ENCODE data around the gene HJV.
"Not testable (repeated sequence)": the region's sequence is repeated elsewhere in the genome, so short reads cannot be mapped to it uniquely, and the experiment has no call there.

HJV gene

DNA sequence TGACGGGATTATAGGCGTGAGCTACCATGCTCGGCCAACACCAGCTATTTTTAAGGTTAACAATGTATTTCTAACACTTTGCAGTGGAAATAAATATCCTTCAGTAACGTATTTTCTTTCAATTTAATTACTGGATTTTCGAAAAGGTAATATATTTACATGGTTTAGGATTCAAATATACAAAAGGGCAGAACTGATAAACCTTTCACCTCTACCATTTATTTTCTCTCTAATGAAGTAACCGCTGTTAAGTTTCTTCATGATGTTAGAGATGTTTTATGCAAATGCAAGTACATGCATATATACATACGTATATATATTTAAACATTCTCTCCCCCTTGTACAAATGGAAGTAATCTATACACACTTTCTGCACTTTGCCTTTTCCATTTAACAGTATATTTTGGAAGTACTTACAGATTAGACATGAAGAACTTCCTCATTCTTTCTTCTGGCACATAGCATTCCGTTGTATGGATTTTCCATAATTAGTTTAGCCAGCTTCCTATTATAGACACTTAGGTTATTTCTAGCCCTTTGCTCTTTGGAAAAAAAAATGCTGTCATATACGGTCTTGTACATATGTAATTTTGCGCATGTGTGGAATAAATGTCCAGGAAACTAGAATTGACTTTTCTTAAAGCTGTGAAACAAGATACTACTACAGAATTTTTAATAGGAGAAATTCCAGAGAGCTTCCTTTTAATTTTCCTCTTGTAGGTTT, 14.9 kb upstream of the HJV start:
- H3K27me3 Mint-ChIP-seq = peaks cover 13% of the 10 kb centered on the region
- no peak for DNase-seq (ENCODE audit: low spot score in 2 of 2)

DNA sequence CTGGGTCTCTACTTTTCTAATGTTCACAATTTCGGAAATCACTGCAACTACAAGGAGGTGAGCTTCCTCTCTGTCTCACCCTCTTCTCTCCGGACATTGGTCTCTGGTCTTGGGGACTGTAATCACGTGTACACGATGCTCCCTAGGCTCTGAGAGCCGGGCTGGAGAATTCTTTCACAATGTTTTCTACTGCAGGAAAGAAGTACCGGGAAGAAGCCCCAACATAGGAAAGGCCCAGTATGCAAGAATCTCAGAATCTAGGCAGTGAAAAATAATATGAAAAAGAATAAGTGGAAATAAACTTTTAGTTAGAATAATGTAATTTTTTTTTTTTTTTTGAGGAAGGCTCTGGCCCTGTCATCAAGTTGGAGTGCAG, 13.5 kb upstream of the HJV start:
- peaks cover 18% of the 10 kb centered on the region for H3K27me3 Mint-ChIP-seq
- peaks cover 38% of the 10 kb centered on the region for H3K4me1 Mint-ChIP-seq
- H3K9me3 Mint-ChIP-seq = no peaks in the 10 kb centered on the region
- no peak for DNase-seq (ENCODE audit: low spot score in 2 of 2)
- ATAC-seq (replicated peaks; ENCODE audit: extremely low read depth, poor library complexity, severe bottlenecking) = no peak
- peak overlapping the region; percentile 98 for H3K4me3 Mint-ChIP-seq
- peaks cover 52% of the 10 kb centered on the region for H3K36me3 Mint-ChIP-seq (ENCODE audit: insufficient read depth)
- peak overlapping the region; percentile 100 for H3K27ac Mint-ChIP-seq (ENCODE audit: low read depth)

More for the DNA sequence above, 14.9 kb upstream of the HJV start:
- Mint-ChIP-seq H3K9me3 (no peaks in the 10 kb centered on the region), H3K4me1 (peaks cover 43% of the 10 kb centered on the region), H3K4me3 (peak overlapping the region; percentile 98), H3K27ac (ENCODE audit: low read depth) (peak overlapping the region; percentile 100), H3K36me3 (ENCODE audit: insufficient read depth) (peaks cover 56% of the 10 kb centered on the region)
- ATAC-seq (replicated peaks; ENCODE audit: extremely low read depth, poor library complexity, severe bottlenecking) = no peak

DNA sequence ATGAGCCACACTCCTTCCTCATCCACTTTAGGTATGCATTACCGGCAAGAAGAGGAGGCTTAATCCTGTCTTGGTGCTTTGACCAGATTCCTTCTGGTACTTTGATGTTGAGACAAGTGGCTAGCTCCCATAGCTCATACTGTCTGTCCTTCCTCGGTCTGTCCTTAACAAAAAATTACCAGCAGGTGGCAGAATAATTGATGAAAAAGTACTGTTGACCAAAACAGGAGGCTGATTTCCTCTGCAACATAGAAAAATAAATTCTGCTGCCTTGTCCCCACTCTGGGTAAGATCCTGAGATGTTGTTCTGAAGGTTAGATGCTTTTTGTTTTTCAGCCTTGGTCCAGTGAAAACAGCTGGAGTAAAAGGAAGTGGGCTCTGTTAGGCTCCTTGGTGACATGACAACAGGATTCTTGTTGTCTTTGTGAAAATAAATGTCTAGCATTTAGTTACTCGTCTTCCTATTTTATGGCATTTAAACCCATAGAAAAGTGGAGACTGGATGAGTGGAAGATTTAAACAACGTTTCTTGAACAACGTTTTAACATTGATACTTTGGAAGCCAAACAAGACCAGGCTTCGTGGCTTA, 11.2 kb upstream of the HJV start:
- H3K4me1 Mint-ChIP-seq = peaks cover 28% of the 10 kb centered on the region
- no peak for DNase-seq (ENCODE audit: low spot score in 2 of 2)

DNA sequence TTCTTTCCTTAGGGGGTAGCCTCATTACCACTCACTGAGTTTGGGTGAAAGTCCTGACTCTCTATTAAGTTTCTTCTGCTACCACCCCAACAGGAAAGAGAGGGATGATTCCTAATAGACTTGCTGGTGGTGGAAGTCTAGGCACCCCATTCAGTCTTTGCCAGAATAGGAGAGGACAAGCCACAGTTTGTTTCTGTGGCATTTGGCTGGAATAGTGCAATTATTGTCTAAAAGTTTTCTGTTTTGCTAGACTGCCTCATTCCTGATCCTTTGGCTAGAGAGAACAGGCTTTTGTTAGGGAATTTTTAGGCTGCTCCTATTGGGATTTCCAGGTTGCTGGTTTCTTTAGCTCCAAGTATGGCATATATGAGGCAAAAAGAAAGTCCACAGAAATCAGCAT, 9.9 kb upstream of the HJV start:
- ATAC-seq (replicated peaks; ENCODE audit: extremely low read depth, poor library complexity, severe bottlenecking) = no peak
- Mint-ChIP-seq H3K4me1 (peaks cover 16% of the 10 kb centered on the region), H3K9me3 (no peaks in the 10 kb centered on the region), H3K27ac (ENCODE audit: low read depth) (no peak overlapping the region), H3K4me3 (no peak overlapping the region), H3K27me3 (peaks cover 17% of the 10 kb centered on the region), H3K36me3 (ENCODE audit: insufficient read depth) (peaks cover 19% of the 10 kb centered on the region)
- DNase-seq (ENCODE audit: low spot score in 2 of 2) = no peak

More for the DNA sequence above, 11.2 kb upstream of the HJV start:
- Mint-ChIP-seq H3K9me3 (no peaks in the 10 kb centered on the region), H3K27ac (ENCODE audit: low read depth) (no peak overlapping the region), H3K36me3 (ENCODE audit: insufficient read depth) (peaks cover 32% of the 10 kb centered on the region), H3K27me3 (peaks cover 19% of the 10 kb centered on the region), H3K4me3 (no peak overlapping the region)
- no peak for ATAC-seq (replicated peaks; ENCODE audit: extremely low read depth, poor library complexity, severe bottlenecking)

DNA sequence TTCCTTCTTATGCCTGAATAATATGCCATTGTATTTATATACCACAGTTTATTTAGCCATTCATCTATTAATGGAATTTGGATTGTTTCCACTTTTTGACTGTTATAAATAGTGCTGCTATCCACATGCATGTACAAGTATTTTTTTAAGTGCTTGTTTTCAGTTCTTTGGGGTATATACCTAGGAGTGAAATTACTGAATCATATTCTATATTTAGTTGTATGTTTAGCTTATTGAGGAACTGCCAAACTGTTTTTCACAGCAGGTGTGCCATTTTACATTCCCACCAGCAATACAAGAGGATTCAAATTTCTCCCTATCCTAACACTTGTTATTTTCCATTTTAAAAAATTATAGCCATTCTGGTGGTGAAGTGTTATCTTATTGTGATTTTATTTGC, 7.6 kb upstream of the HJV start:
- DNase-seq (ENCODE audit: low spot score in 2 of 2) (no peak), ATAC-seq (replicated peaks; ENCODE audit: extremely low read depth, poor library complexity, severe bottlenecking) (no peak)
- Mint-ChIP-seq H3K27me3 (peaks cover 38% of the 10 kb centered on the region), H3K36me3 (ENCODE audit: insufficient read depth) (peaks cover 2% of the 10 kb centered on the region), H3K4me3 (no peak overlapping the region), H3K27ac (ENCODE audit: low read depth) (no peak overlapping the region), H3K9me3 (no peaks in the 10 kb centered on the region), H3K4me1 (no peaks in the 10 kb centered on the region)

DNA sequence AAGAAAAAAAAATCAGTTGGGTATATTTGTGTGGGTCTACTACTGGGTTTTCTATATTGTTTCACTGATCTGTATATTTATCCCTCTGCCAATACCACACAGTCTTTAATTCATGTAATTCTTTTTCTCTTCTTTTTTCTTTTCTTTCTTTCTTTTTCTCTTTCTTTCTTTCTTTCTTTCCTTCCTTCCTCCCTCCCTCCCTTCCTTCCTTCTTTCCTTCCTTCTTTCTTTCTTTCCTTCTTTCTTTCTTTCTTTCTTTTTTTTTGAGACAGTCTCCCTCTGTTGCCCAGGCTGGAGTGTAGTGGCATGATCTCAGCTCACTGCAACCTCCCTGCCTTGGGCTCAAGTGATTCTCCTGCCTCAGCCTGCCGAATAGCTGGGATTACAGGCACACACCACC, 5.1 kb upstream of the HJV start:
- H3K4me3 Mint-ChIP-seq; H3K9me3 Mint-ChIP-seq; ATAC-seq (replicated peaks; ENCODE audit: extremely low read depth, poor library complexity, severe bottlenecking); H3K36me3 Mint-ChIP-seq (ENCODE audit: insufficient read depth); H3K27ac Mint-ChIP-seq (ENCODE audit: low read depth); H3K4me1 Mint-ChIP-seq; DNase-seq (ENCODE audit: low spot score in 2 of 2): not testable (repeated sequence)
- H3K27me3 Mint-ChIP-seq = peaks cover 48% of the 10 kb centered on the region

DNA sequence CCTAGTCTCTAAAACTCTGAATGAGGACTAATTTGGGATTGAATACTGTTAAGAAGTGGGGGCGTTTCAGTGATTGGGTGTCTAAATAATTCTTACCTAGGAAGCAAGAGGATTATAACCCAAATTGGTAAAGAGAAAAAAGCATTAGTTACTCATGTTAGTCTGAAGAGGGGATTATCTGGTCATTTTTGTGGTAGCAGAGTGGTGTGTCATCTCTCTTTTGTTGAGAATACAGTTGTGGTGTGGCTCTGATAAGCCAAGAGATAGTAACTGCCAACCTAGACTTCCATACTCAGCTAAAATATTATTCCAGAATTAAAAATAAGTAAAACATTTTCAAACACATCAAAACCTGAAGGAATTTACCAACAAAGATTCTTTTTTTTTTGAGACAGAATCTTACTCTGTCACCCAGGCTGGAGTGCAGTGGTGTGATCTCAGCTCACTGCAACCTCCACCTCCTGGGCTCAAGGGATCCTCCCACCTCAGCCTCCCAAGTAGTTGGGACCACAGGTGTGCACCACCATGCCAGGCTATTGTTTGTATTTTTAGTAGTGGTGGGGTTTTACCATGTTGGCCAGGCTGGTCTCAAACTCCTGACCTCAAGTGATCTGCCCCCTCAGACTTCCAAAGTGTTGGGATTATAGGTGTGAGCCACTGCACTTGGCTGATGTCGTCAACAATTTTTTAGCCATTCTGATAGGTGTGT, 4.4 kb upstream of the HJV start:
- H3K27ac Mint-ChIP-seq (ENCODE audit: low read depth) = not testable (repeated sequence)

DNA sequence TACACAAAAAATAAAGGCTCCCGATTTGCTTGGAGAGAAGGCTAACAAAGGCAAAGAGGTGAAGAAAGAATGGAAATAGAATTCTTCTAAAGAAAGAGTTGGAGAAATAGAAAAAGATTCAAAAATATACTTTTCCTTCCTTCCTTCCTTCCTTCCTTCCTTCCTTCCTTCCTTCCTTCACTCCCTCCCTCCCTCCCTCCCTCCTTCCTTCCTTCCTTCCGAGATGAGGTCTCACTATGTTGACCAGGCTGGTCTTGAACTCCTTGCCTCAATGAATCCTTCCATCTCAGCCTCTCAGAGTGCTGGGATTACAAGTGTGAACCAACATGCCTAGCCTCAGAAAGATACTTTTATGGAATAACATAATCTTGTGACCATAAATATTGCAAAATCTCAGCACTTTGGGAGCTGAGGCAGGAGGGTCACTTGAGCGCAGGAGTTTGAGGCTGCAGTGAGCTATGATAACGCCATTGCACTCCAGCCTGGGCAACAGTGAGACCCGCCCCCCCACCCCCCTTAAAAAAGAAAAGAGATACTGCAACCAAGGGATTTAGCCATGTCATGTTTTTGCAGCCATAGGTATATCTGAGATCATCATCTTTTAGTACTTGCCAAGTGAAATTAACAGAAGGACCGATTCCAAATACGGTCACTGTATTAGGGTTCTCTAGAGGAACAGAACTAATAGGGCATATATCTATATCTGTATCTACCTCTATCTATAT, 1.0 kb upstream of the HJV start:
- Mint-ChIP-seq H3K27ac (ENCODE audit: low read depth) (no peak overlapping the region), H3K4me1 (peaks cover 6% of the 10 kb centered on the region), H3K36me3 (ENCODE audit: insufficient read depth) (no peaks in the 10 kb centered on the region), H3K9me3 (no peaks in the 10 kb centered on the region), H3K27me3 (peaks cover 78% of the 10 kb centered on the region), H3K4me3 (no peak overlapping the region)
- ATAC-seq (replicated peaks; ENCODE audit: extremely low read depth, poor library complexity, severe bottlenecking) = no peak
- no peak for DNase-seq (ENCODE audit: low spot score in 2 of 2)

More for the DNA sequence above, 4.4 kb upstream of the HJV start:
- H3K9me3 Mint-ChIP-seq; H3K4me3 Mint-ChIP-seq; H3K36me3 Mint-ChIP-seq (ENCODE audit: insufficient read depth); H3K4me1 Mint-ChIP-seq; ATAC-seq (replicated peaks; ENCODE audit: extremely low read depth, poor library complexity, severe bottlenecking); DNase-seq (ENCODE audit: low spot score in 2 of 2): not testable (repeated sequence)
- peaks cover 55% of the 10 kb centered on the region for H3K27me3 Mint-ChIP-seq

DNA sequence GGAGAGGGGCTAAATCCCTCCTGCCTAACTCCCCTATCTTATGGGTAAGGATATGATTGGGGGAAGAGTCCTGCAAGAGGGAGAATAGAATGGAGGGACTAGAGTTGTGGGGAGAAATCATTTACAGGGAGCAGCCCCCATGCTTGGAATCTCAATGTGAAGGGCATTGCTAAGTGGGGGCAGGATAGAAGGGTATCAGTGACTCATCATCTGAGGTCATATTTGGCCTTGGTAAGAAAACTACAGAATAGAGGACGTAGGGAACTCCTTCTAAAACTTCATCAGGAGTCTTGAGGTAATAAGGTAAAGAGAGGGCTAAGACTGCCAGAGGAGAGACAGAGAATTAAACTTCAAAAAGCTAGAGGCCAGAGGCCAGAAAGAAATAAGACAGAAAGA, 487 bp downstream of the HJV start:
- Mint-ChIP-seq H3K27me3 (peaks cover 67% of the 10 kb centered on the region), H3K4me3 (no peak overlapping the region), H3K9me3 (no peaks in the 10 kb centered on the region), H3K36me3 (ENCODE audit: insufficient read depth) (no peaks in the 10 kb centered on the region), H3K27ac (ENCODE audit: low read depth) (no peak overlapping the region), H3K4me1 (peaks cover 6% of the 10 kb centered on the region)
- DNase-seq (ENCODE audit: low spot score in 2 of 2) = no peak
- no peak for ATAC-seq (replicated peaks; ENCODE audit: extremely low read depth, poor library complexity, severe bottlenecking)

DNA sequence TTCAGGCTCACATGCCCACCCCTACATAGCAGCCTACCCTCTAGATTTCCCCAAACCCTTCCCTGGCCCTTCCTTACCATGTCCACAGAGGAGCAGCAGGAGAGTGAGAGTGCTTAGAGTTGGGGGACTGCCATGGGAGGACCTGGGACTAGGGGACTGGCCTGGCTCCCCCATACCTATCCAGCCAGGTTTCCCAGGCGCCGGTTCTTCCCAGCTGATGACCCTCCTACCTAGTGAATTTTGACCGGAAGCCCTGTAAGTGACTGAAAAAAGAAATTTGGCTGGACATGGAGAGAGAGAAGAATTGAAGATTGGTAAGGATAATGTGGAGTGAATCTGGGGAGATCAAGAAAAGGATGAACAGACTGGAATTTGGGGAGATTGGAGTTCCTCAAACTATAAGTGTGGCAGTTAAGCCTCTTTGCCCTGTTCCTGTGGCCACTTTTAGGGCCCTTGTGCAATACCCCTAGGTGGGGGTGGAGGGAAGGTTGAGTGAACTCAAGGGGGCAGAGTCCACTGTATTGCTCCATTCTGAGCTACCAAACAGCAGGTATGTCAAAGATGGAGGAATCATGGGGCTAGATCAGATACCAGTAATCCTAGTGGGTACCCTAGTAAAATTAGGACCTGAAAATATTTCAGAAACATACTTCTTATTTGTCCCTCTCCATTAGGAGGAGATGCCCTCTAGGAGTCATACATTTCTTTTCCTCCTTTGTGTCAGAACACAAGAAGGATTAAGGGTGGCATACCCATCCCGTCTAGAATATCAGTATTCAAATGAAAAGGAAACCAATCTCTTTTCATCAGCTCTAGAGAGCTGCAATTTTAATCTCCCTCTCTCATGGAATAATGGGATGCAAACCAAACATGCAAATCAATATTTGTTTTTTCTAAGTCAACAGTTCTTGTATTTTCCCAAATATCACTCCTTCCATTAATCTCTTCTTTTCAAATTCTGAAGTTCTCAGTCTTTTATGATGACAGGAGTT, 1.2 kb downstream of the HJV start:
- Mint-ChIP-seq H3K9me3 (no peaks in the 10 kb centered on the region), H3K36me3 (ENCODE audit: insufficient read depth) (no peaks in the 10 kb centered on the region), H3K27me3 (peaks cover 60% of the 10 kb centered on the region), H3K4me3 (peak overlapping the region; percentile 36), H3K27ac (ENCODE audit: low read depth) (no peak overlapping the region), H3K4me1 (peaks cover 6% of the 10 kb centered on the region)
- ATAC-seq (replicated peaks; ENCODE audit: extremely low read depth, poor library complexity, severe bottlenecking) = no peak
- DNase-seq (ENCODE audit: low spot score in 2 of 2) = no peak

DNA sequence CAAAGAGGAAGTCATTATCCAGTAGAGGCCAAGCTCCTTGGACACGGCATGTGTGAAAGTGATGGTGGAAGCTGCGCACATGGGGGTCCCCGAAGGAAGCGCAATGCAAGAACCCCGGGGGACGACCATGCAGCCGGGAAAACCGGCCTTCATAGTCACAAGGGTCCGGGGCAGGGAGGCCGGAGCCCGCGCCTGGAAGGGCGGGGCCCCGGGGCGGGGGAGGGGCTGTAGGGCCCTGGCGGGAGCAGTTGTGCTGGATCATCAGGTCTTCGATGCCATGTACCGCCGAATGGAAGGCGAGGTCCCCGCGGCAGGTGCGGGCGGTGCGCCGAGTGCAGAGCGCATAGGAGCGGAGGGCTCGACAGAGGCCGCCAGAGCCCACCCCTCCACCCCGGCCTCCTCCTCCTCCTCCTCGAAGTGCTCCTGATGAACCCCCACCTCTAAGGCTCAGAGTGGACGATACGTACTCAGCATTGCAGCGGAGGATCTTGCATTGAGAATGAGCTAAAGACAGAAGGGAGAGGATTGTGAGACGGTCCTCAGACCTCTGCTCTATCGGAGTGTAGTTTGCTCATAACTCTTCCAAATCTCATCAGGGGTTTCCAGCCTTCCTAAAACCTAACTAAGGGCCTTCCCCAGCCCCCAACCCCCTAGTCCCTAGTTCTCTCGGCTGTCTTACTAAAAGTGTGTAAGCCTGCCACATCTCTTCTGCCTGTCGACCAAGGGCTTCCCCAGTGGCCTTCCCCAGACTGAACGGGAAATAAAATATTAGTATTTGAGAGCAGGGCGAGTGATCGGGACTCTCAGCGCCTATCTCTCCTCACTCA, 2.1 kb downstream of the HJV start:
- ATAC-seq (replicated peaks; ENCODE audit: extremely low read depth, poor library complexity, severe bottlenecking) (no peak), DNase-seq (ENCODE audit: low spot score in 2 of 2) (no peak)
- no peaks in the 10 kb centered on the region for H3K36me3 Mint-ChIP-seq (ENCODE audit: insufficient read depth)
- peaks cover 51% of the 10 kb centered on the region for H3K27me3 Mint-ChIP-seq
- H3K9me3 Mint-ChIP-seq = no peaks in the 10 kb centered on the region
- H3K27ac Mint-ChIP-seq (ENCODE audit: low read depth) = no peak overlapping the region
- H3K4me1 Mint-ChIP-seq = peaks cover 6% of the 10 kb centered on the region
- H3K4me3 Mint-ChIP-seq = peak overlapping the region; percentile 36
